AG09309 (cell line): ENCODE data around the gene SKA2.
A peak's percentile ranks its signal among the peaks of the same experiment; 100 is the strongest.

ENCODE experiments used
- DNase-seq: peaks from one replicate; pipeline ENCODE4 v3.0.0-alpha.2; 2010; ENCODE audit warnings: low read depth
- H3K4me3 ChIP-seq: 2 replicates; pipeline ENCODE4 v1.5.1; 2011; ENCODE audit warnings: mild to moderate bottlenecking, low read depth, low read length, moderate library complexity; ENCODE audit not compliant: control insufficient read depth
- CTCF ChIP-seq: IDR thresholded peaks from 2 replicates; pipeline ENCODE4 v1.5.1; 2011; ENCODE audit warnings: mild to moderate bottlenecking, low read depth, low read length, inconsistent platforms; ENCODE audit not compliant: insufficient read depth, control insufficient read depth; ENCODE audit errors: missing control alignments

SKA2 gene

GRCh38 chr17:59172436-59173004 is 17.5 kb upstream of the SKA2 start:
- no peak for DNase-seq
- no peak for TF ChIP-seq CTCF
- no peak overlapping the region for H3K4me3 ChIP-seq

- TF ChIP-seq CTCF: no peak
- DNase-seq: no peak
- no peak overlapping the region for H3K4me3 ChIP-seq
Observed at GRCh38 chr17:59167571-59168001, 12.6 kb upstream of the SKA2 start.

- peak; percentile 61 for TF ChIP-seq CTCF
- no peak for DNase-seq
- H3K4me3 ChIP-seq: no peak overlapping the region
Observed at GRCh38 chr17:59165933-59166342, 11.0 kb upstream of the SKA2 start.

DNA sequence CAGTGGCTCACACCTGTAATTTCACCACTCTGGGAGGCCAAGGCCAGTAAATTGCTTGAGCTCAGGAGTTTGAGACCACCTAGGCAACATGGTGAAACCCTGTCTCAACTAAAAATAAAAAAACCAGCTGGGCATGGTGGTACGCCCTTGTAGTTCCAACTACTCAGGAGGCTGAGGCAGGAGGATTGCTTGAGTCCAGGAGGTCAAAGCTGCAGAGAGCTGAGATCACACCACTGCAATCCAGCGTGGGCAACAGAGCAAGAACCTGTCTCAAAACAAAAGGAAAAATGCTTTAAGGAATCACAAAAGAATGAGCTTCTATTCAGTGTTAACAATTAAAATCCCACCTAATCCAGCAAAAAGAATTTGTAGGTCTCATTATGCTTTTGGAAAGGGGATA is 6.5 kb upstream of the SKA2 start:
- H3K4me3 ChIP-seq: no peak overlapping the region
- TF ChIP-seq CTCF: no peak
- DNase-seq: no peak

- no peak for DNase-seq
- no peak for TF ChIP-seq CTCF
- no peak overlapping the region for H3K4me3 ChIP-seq
Observed at GRCh38 chr17:59160157-59161025, 5.4 kb upstream of the SKA2 start.

DNA sequence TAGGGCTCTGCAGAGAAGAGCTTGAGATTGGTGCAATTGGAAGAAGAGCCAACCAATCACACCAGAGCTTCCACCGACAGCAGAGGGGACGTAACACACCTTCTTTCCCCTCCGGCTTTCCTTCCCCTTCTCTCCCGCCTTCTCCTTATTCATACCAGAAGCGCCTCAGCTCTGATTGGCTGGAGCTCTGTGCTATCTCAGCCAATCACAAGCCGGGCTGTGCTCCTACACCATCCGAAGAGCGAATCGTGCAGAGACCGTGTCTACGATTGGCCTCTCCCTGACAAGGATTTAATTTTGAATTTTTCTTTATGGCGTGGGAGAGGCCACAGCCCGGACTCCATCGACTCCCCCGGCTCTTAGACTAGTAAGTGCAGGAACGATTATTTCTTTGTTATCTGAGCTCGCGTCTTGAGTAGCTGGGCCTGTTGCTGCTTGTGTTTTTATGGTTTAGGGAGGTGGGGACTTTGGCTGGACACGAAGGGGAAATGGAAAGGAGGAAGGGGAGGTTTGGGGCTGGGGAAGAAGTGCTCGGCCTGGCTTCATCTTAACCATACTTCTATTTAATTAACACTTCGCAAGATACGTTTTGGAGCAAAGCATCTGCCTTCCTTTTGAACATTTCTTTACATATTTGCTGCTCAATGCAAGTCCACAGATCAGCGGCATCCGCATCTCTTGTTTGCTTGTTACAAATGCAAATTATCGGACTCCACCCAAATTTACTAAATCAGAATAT is 622 bp upstream of the SKA2 start, which contains the start of gene PRR11:
Gene PRR11 (plus strand): TSS at position 308 of the 739 bp plus-strand sequence. CDS start 14,007 bp downstream, outside the sequence.
- peak within 1 kb of the TSS; percentile 61 for H3K4me3 ChIP-seq
- no peak for TF ChIP-seq CTCF
- peak; percentile 100 for DNase-seq
